Urinary bladder (tissue), 4 donors: ENCODE data around the gene PCSK7. TPM values are rescaled to one million over a fixed set of nuclear protein-coding genes. Genes with fewer than 3 reads are reported as not detected.
A peak's percentile ranks its signal among the peaks of the same experiment; 100 is the strongest.

Experiments
- DNase-seq: peaks from one replicate; pipeline ENCODE4 v3.0.0-alpha.2; 2015; ENCODE audit errors: extremely low spot score
- H3K27ac ChIP-seq: one replicate; pipeline ENCODE4 v1.5.1; 2013; ENCODE audit warnings: low read depth, mild to moderate bottlenecking, moderate library complexity
- H3K36me3 ChIP-seq: one replicate; pipeline ENCODE4 v1.6.1; 2013; ENCODE audit warnings: mild to moderate bottlenecking, moderate library complexity; ENCODE audit not compliant: insufficient read depth
- H3K4me1 ChIP-seq: one replicate; pipeline ENCODE4 v1.6.1; 2013; ENCODE audit warnings: mild to moderate bottlenecking, moderate library complexity; ENCODE audit not compliant: insufficient read depth
- H3K4me3 ChIP-seq: one replicate; pipeline ENCODE4 v1.5.1; 2013; ENCODE audit warnings: low read depth, low read length
- WGBS: extraction: QIAGEN DNeasy Blood & Tissue Kit; methylation state at CpG from one replicate; pipeline ENCODE4 v1.1.7; 2013; 5-methylcytosine and 5-hydroxymethylcytosine counted together
- polyA plus RNA-seq: library from polyadenylated mRNA; stranded (reverse); fragments of 200-250 nt; gene quantifications from one replicate; pipeline ENCODE4 v1.2.3, GENCODE V29; 2013
- total RNA-seq: library from RNA; depleted of rRNA; stranded (reverse); fragments of >200 nt; gene quantifications from one replicate; pipeline ENCODE4 v1.2.3, GENCODE V29; 2014
- donor health status: healthy with polysubstance abuse.
- donor health status: healthy.

Gene PCSK7
- total and polyA plus RNA-seq, 2 donors, result 23.7 to 45.6 TPM

GRCh38 chr11:117226388-117227385 is 5.2 kb downstream of the PCSK7 start:
- DNase-seq, result peak; percentile 41
- WGBS, result 65% methylated on average over 19 of the region's 19 CpGs

GRCh38 chr11:117225553-117226170 is 6.2 kb downstream of the PCSK7 start:
- H3K4me1 ChIP-seq, result no peaks in the 10 kb centered on the region
- 93% methylated on average over 9 of the region's 9 CpGs for WGBS
- H3K36me3 ChIP-seq, result no peaks in the 10 kb centered on the region
- H3K4me3 ChIP-seq, result no peak overlapping the region
- no peak for DNase-seq
- H3K27ac ChIP-seq, result no peak overlapping the region

More at GRCh38 chr11:117226388-117227385, 5.2 kb downstream of the PCSK7 start:
- H3K4me1 ChIP-seq, result no peaks in the 10 kb centered on the region
- H3K27ac ChIP-seq, result no peak overlapping the region
- H3K36me3 ChIP-seq, result no peaks in the 10 kb centered on the region
- no peak overlapping the region for H3K4me3 ChIP-seq

DNA sequence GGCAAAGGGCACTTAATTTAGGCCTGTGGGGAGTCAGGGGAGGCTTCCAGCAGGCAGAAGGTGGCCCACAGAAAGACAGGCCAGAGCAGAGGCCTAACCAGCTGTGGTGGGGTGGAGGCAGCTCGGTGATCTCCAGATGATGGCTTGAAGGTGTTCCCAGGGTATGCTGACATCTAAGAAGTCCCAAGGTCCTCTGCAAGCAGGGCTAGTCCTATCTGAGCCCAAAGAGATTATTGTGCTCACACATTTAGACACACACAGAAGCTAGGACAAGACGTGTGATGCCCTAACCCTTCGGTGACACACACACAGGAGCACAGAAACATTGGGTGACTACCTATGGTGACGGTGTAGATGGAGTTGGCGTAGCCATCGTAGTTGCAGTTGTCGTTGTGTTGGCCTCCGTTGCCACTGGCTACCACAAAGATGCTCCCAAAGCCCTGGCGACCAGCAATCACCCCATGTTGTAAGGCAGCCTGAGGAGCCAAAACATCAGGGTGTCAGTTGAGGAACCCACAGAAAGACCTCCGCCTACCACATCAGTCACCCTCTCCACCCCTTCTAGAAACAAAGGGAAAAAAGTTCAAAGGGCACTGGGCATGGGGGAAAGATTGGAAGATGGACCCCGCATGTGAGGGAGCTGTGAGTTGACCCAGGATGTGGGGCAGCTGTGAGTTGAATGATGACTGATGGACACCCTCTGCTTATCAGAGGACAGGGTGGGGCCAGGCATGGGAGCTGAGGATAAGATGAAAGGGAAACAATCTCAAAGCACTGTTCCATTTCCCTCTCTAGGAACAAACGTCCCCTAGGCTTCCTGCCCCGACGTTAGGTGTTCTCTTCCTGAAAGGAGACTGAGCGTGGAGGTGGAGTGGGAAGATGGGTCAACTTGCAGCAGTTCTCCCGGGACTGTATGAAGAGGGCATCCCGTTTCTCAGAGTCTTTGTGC is 7.9 kb downstream of the PCSK7 start:
- no peak overlapping the region for H3K4me3 ChIP-seq
- H3K27ac ChIP-seq, result no peak overlapping the region
- no peaks in the 10 kb centered on the region for H3K4me1 ChIP-seq
- no peaks in the 10 kb centered on the region for H3K36me3 ChIP-seq
- WGBS, result 77% methylated on average over 17 of the region's 17 CpGs
- no peak for DNase-seq

DNA sequence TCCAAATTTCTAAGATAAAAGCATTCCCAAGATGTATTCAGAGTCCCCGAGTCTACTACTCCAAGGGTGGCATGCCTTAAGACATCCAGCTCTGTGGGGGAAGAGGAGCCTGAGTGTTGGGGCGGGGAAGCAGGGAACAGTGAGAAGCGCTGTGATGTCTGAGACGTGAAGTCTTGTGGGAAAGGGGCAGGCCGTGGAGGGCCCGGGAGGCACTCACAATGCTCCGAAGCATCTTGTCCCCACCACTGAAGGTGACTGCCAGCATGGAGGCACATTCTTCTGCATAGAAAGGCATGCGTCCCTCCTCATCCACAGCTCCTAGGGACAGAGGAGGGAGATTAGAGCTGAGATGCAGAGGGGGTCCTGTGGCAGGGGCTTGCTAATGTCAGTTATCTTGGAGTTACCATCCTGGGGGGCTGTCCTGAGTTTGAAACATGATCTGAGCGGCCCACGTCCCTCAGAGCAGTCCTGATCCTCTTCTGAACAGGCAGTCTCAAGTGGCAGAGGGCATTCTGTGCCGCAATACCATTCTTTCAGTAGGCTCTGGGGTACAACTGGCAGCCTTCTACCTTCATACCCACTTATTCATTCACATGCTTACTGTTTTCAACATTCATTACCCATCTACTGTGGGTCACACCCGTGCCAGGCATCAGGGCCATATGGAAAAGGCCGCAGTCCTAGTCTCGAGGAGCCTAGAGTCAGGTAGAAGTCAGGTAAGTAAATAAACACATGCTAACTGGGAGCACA is 8.7 kb downstream of the PCSK7 start:
- no peaks in the 10 kb centered on the region for H3K36me3 ChIP-seq
- H3K27ac ChIP-seq, result no peak overlapping the region
- 87% methylated on average over 14 of the region's 14 CpGs for WGBS
- no peaks in the 10 kb centered on the region for H3K4me1 ChIP-seq
- H3K4me3 ChIP-seq, result no peak overlapping the region
- DNase-seq, result no peak

DNA sequence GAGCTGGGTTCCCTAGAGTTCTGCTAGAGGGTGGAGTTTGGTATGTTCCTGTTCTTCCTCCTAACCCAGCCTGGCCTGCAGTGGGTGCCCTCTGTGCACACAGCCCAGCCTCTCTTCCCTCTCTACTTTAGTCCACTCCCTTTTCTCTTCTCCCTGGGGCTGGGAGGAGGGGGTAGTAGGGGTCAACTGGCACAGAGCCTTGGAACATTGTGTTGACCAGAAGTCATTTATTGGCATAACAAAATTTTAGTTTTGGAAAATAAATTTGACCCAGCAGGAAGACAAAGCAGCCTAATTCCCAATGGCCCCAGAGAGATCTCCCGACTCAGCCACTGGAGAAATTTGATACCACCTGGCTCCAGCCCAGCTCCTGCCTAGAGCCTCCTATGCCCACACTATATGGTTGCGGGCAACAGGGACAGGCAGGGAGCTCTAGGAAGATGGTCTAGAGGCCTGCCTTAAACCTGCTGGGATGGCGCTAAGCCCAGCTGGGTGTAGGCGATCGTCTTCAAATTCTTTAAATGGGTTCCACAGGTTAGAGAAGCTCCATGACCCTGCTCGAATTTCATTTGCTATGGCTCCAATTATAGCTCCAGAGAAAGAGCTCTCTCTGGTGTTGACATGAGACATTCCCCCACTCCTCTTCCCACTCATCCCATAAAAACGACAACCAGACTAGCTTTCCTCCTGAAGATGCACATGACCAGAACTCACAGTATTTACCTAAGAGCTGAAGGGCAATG is 9.9 kb downstream of the PCSK7 start:
- no peak for DNase-seq
- 22% methylated on average over 7 of the region's 7 CpGs for WGBS
- Histone ChIP-seq H3K36me3 (no peaks in the 10 kb centered on the region), H3K4me3 (no peak overlapping the region), H3K4me1 (no peaks in the 10 kb centered on the region), H3K27ac (peak overlapping the region; percentile 65)

GRCh38 chr11:117220999-117221774 is 10.7 kb downstream of the PCSK7 start:
- H3K4me3 ChIP-seq, result no peak overlapping the region
- no peaks in the 10 kb centered on the region for H3K36me3 ChIP-seq
- DNase-seq, result no peak
- WGBS, result 45% methylated on average over 7 of the region's 7 CpGs
- H3K4me1 ChIP-seq, result no peaks in the 10 kb centered on the region
- H3K27ac ChIP-seq, result peak overlapping the region; percentile 65

- Histone ChIP-seq H3K36me3 (no peaks in the 10 kb centered on the region), H3K4me3 (no peak overlapping the region), H3K27ac (peak overlapping the region; percentile 11), H3K4me1 (no peaks in the 10 kb centered on the region)
- no peak for DNase-seq
- WGBS, result 30% methylated on average over 9 of the region's 9 CpGs
Measured at GRCh38 chr11:117220568-117220967, 11.3 kb downstream of the PCSK7 start.

DNA sequence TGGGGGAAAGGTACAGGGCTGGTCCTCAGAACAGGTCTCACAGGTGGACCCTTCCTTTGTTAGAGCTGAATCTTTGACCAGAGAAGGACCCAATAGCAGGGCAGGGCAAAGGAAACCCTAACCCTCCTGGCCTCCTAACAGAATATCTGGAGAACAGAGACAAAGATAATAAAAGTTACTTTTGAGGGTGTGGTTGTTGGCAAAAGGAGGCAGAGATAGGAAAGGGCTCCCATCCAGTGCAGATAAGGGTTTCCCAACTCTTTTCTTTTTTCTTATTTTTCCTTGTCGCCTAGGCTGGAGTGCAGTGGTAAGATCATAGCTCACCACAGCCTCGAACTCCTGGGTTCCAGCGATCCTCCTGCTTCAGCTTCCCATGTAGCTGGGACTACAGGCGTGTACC is 11.9 kb downstream of the PCSK7 start:
- no peak for DNase-seq
- H3K4me3 ChIP-seq, result no peak overlapping the region
- H3K36me3 ChIP-seq, result no peaks in the 10 kb centered on the region
- no peak overlapping the region for H3K27ac ChIP-seq
- WGBS, result 80% methylated on average over 4 of the region's 4 CpGs
- H3K4me1 ChIP-seq, result no peaks in the 10 kb centered on the region

DNA sequence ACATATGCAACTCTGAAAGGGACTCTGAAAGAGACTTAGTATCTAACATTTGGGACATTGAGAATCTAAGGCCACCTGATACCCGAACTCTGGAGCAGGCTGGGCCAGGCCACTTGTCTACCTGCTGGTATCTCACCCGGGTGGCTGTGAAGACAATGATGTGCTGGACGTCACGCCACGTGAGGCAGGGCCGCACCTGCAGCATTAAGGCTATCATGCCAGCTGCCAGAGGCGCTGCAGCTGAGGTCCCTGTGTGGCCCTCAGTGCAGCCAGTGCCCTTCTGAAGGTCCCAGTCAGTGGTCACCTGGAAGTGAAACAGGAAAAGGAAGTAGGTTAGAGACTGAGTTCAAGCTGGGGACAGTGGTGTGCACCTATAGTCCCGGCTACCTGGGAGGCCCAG is 12.4 kb downstream of the PCSK7 start:
- 79% methylated on average over 8 of the region's 8 CpGs for WGBS
- no peak overlapping the region for H3K4me3 ChIP-seq
- no peaks in the 10 kb centered on the region for H3K4me1 ChIP-seq
- H3K36me3 ChIP-seq, result no peaks in the 10 kb centered on the region
- no peak overlapping the region for H3K27ac ChIP-seq
- no peak for DNase-seq

DNA sequence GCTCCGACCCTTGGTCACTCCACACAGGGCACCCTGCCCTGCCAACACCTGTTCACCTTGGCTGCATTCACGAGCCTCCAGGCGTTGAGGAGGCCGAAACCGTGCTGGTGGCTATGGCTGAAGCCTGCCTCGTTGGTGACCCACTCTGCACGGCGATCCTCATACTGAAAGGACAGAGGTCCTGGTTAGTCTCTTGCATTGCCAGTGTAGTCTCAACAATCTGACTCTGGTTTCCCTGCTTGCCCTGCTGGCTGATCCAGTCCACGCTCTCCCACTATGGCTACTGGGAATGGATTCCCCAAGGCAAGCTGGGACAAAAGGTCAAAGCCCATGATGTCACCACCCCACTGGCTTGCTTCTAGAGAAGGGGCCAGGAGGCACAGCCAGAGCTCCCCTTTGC is 12.9 kb downstream of the PCSK7 start:
- Histone ChIP-seq H3K36me3 (no peaks in the 10 kb centered on the region), H3K4me1 (no peaks in the 10 kb centered on the region), H3K27ac (peak overlapping the region; percentile 67), H3K4me3 (no peak overlapping the region)
- WGBS, result 75% methylated on average over 9 of the region's 9 CpGs
- no peak for DNase-seq

- Histone ChIP-seq H3K36me3 (no peaks in the 10 kb centered on the region), H3K4me1 (no peaks in the 10 kb centered on the region), H3K4me3 (no peak overlapping the region), H3K27ac (peak overlapping the region; percentile 77)
- no peak for DNase-seq
- 37% methylated on average over 15 of the region's 15 CpGs for WGBS
Measured at GRCh38 chr11:117218133-117218915, 13.5 kb downstream of the PCSK7 start.
